HG02840 (cell line): ENCODE results near the gene ZNF524.

Experiments used
- ATAC-seq: cut with Tn5 transposase; IDR thresholded peaks from one replicate; pipeline ENCODE4 v1.9.1; 2021; ENCODE audit warnings: mild to moderate bottlenecking, moderate library complexity, moderate number of reproducible peaks; ENCODE audit not compliant: unreplicated experiment, low FRiP score

The ZNF524 gene

GRCh38 chr19:55652311-55653128, 52.4 kb downstream of the ZNF524 start:
- no peak for ATAC-seq
